ENCODE measurements around the gene CIDEA. TPM values are rescaled to one million over a fixed set of nuclear protein-coding genes. Genes with fewer than 3 reads are reported as not detected.

CIDEA gene
- total RNA-seq, 2 donors from 2014 or later, result not detected

GRCh38 chr18:12295389-12296086 lies 41.4 kb downstream of the CIDEA start:
- no peaks in the 10 kb centered on the region for H3K36me3 Mint-ChIP-seq (ENCODE audit: low read depth)
- no peak for ATAC-seq (replicated peaks)
- H3K27ac Mint-ChIP-seq, result no peak overlapping the region
- H3K4me3 Mint-ChIP-seq, result no peak overlapping the region
- no peaks in the 10 kb centered on the region for H3K4me1 Mint-ChIP-seq
- no peaks in the 10 kb centered on the region for H3K9me3 Mint-ChIP-seq
- peaks cover 6% of the 10 kb centered on the region for H3K27me3 Mint-ChIP-seq

- peaks cover 9% of the 10 kb centered on the region for H3K27me3 Mint-ChIP-seq
- no peak overlapping the region for H3K4me3 Mint-ChIP-seq
- H3K36me3 Mint-ChIP-seq (ENCODE audit: low read depth), result no peaks in the 10 kb centered on the region
- H3K9me3 Mint-ChIP-seq, result no peaks in the 10 kb centered on the region
- ATAC-seq (replicated peaks), result no peak
- no peak overlapping the region for H3K27ac Mint-ChIP-seq
- no peaks in the 10 kb centered on the region for H3K4me1 Mint-ChIP-seq
Observed at GRCh38 chr18:12296087-12296403, 41.9 kb downstream of the CIDEA start.

GRCh38 chr18:12296457-12296856 lies 42.3 kb downstream of the CIDEA start:
- Mint-ChIP-seq H3K36me3 (ENCODE audit: low read depth) (no peaks in the 10 kb centered on the region), H3K27me3 (peaks cover 9% of the 10 kb centered on the region), H3K4me3 (no peak overlapping the region), H3K27ac (no peak overlapping the region), H3K9me3 (no peaks in the 10 kb centered on the region), H3K4me1 (no peaks in the 10 kb centered on the region)
- no peak for ATAC-seq (replicated peaks)

- H3K36me3 Mint-ChIP-seq (ENCODE audit: low read depth), result no peaks in the 10 kb centered on the region
- H3K4me3 Mint-ChIP-seq, result no peak overlapping the region
- no peak for ATAC-seq (replicated peaks)
- no peak overlapping the region for H3K27ac Mint-ChIP-seq
- no peaks in the 10 kb centered on the region for H3K9me3 Mint-ChIP-seq
- H3K27me3 Mint-ChIP-seq, result peaks cover 12% of the 10 kb centered on the region
- no peaks in the 10 kb centered on the region for H3K4me1 Mint-ChIP-seq
Observed at GRCh38 chr18:12299862-12300261, 45.7 kb downstream of the CIDEA start.

GRCh38 chr18:12301263-12302005 lies 47.3 kb downstream of the CIDEA start:
- Mint-ChIP-seq H3K4me1 (no peaks in the 10 kb centered on the region), H3K27me3 (peaks cover 22% of the 10 kb centered on the region), H3K4me3 (no peak overlapping the region), H3K9me3 (no peaks in the 10 kb centered on the region), H3K36me3 (ENCODE audit: low read depth) (no peaks in the 10 kb centered on the region), H3K27ac (no peak overlapping the region)
- no peak for ATAC-seq (replicated peaks)

- peaks cover 31% of the 10 kb centered on the region for H3K27me3 Mint-ChIP-seq
- H3K27ac Mint-ChIP-seq, result no peak overlapping the region
- H3K36me3 Mint-ChIP-seq (ENCODE audit: low read depth), result peaks cover 11% of the 10 kb centered on the region
- H3K4me3 Mint-ChIP-seq, result no peak overlapping the region
- no peaks in the 10 kb centered on the region for H3K4me1 Mint-ChIP-seq
- no peak for ATAC-seq (replicated peaks)
- no peaks in the 10 kb centered on the region for H3K9me3 Mint-ChIP-seq
Observed at GRCh38 chr18:12302391-12303147, 48.4 kb downstream of the CIDEA start.

- Mint-ChIP-seq H3K27me3 (peaks cover 34% of the 10 kb centered on the region), H3K4me1 (no peaks in the 10 kb centered on the region), H3K27ac (no peak overlapping the region), H3K4me3 (no peak overlapping the region), H3K9me3 (no peaks in the 10 kb centered on the region), H3K36me3 (ENCODE audit: low read depth) (peaks cover 11% of the 10 kb centered on the region)
- no peak for ATAC-seq (replicated peaks)
Observed at GRCh38 chr18:12304351-12305210, 50.4 kb downstream of the CIDEA start.

- no peak overlapping the region for H3K27ac Mint-ChIP-seq
- no peaks in the 10 kb centered on the region for H3K4me1 Mint-ChIP-seq
- H3K9me3 Mint-ChIP-seq, result no peaks in the 10 kb centered on the region
- H3K27me3 Mint-ChIP-seq, result peaks cover 36% of the 10 kb centered on the region
- H3K4me3 Mint-ChIP-seq, result no peak overlapping the region
- H3K36me3 Mint-ChIP-seq (ENCODE audit: low read depth), result peaks cover 11% of the 10 kb centered on the region
- ATAC-seq (replicated peaks), result no peak
Observed at GRCh38 chr18:12305211-12305610, 51.0 kb downstream of the CIDEA start.

- no peak for ATAC-seq (replicated peaks)
- H3K27me3 Mint-ChIP-seq, result peaks cover 37% of the 10 kb centered on the region
- H3K9me3 Mint-ChIP-seq, result no peaks in the 10 kb centered on the region
- no peaks in the 10 kb centered on the region for H3K4me1 Mint-ChIP-seq
- H3K27ac Mint-ChIP-seq, result no peak overlapping the region
- H3K4me3 Mint-ChIP-seq, result peak overlapping the region; percentile 72
- H3K36me3 Mint-ChIP-seq (ENCODE audit: low read depth), result peaks cover 11% of the 10 kb centered on the region
Observed at GRCh38 chr18:12305930-12306629, 51.9 kb downstream of the CIDEA start.

- H3K36me3 Mint-ChIP-seq (ENCODE audit: low read depth), result peaks cover 16% of the 10 kb centered on the region
- no peaks in the 10 kb centered on the region for H3K4me1 Mint-ChIP-seq
- peaks cover 42% of the 10 kb centered on the region for H3K27me3 Mint-ChIP-seq
- no peak for ATAC-seq (replicated peaks)
- peaks cover 5% of the 10 kb centered on the region for H3K9me3 Mint-ChIP-seq
- H3K4me3 Mint-ChIP-seq, result peak overlapping the region; percentile 72
- H3K27ac Mint-ChIP-seq, result no peak overlapping the region
Observed at GRCh38 chr18:12306752-12307700, 52.9 kb downstream of the CIDEA start.

- peaks cover 16% of the 10 kb centered on the region for H3K36me3 Mint-ChIP-seq (ENCODE audit: low read depth)
- peak; percentile 76 for ATAC-seq (replicated peaks)
- peak within 1 kb of the TSS; percentile 72 for H3K4me3 Mint-ChIP-seq
- no peaks in the 10 kb centered on the region for H3K4me1 Mint-ChIP-seq
- H3K9me3 Mint-ChIP-seq, result peaks cover 5% of the 10 kb centered on the region
- H3K27me3 Mint-ChIP-seq, result peaks cover 42% of the 10 kb centered on the region
- no peak within 1 kb of the TSS for H3K27ac Mint-ChIP-seq
Observed at GRCh38 chr18:12307701-12308385, 53.7 kb downstream of the CIDEA start, which contains the start of gene TUBB6. TSS of gene TUBB6 (plus strand) at chr18:12308241. CDS start at chr18:12308293, 52 bp downstream.

GRCh38 chr18:12308386-12309100 lies 54.4 kb downstream of the CIDEA start:
- H3K27me3 Mint-ChIP-seq, result peaks cover 42% of the 10 kb centered on the region
- peaks cover 5% of the 10 kb centered on the region for H3K9me3 Mint-ChIP-seq
- H3K4me3 Mint-ChIP-seq, result peak overlapping the region; percentile 59
- ATAC-seq (replicated peaks), result peak; percentile 81
- no peaks in the 10 kb centered on the region for H3K4me1 Mint-ChIP-seq
- peaks cover 16% of the 10 kb centered on the region for H3K36me3 Mint-ChIP-seq (ENCODE audit: low read depth)
- no peak overlapping the region for H3K27ac Mint-ChIP-seq
